GM12874 (cell line): ENCODE results near the gene ECM2.

ENCODE experiments used
- CTCF ChIP-seq: IDR thresholded peaks from 2 replicates; pipeline ENCODE4 v1.5.1; 2011; ENCODE audit warnings: low read depth, mild to moderate bottlenecking, control low read depth, low read length, moderate library complexity; ENCODE audit not compliant: insufficient read depth

The ECM2 gene

GRCh38 chr9:92535940-92536850 lies at the start of gene ECM2:
ECM2 (minus strand) TSS chr9:92535990; CDS start chr9:92522866, 13,124 bp downstream.
- TF ChIP-seq CTCF: no peak

DNA sequence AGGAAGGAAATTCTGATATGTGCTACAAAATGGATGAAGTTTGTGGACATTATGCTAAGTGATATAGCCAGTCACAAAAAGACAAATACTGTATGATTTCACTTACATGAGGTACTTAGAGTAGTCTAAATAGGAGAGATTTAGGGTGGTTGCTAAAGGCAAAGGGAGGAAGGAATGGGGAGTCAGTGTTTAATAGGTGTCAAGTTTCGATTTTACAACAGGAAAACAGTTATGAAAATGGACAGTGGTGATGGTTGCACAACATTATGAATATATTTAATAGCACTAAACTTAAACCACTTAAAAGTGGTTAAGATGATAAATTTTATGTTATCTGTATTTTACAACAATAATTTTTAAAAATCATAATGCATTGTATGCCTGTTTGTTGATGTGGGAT lies 40.4 kb upstream of the ECM2 start:
- no peak for TF ChIP-seq CTCF

DNA sequence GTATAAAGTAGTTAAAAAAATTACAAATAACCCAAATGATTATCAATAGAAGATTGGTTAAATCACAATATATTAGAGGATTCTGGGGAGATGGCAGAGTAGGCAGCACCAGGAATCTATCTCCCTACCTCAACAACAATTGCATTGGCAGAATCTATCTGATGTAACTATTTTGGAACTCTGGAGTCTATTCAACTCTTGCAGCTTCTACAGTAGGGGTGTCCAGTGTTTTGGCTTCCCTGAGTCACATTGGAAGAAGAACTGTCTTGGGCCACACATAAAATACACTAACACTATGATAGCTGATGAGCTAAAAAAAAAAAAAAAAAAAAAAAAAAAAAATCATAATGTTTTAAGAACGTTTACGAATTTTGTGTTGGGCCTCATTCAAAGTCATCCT lies 29.2 kb upstream of the ECM2 start:
- no peak for TF ChIP-seq CTCF

DNA sequence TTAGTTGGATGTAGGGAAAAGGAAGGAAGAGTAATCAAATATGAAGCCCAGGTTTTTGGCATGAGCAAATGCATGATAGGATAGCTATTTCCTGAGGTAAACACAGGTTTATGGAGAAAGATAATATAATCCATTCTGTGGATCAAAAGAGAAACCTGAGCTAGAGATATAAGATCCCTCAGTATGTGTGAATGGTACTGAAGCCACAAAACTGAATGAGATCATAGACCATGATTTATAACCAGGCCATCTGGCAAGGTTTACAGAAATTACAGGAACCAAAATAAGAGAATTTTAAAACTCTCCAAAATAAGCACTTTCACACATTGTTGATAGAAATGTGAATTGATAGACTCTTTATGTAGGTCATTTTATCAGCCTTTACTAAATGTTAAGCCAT lies 28.7 kb upstream of the ECM2 start:
- no peak for TF ChIP-seq CTCF

DNA sequence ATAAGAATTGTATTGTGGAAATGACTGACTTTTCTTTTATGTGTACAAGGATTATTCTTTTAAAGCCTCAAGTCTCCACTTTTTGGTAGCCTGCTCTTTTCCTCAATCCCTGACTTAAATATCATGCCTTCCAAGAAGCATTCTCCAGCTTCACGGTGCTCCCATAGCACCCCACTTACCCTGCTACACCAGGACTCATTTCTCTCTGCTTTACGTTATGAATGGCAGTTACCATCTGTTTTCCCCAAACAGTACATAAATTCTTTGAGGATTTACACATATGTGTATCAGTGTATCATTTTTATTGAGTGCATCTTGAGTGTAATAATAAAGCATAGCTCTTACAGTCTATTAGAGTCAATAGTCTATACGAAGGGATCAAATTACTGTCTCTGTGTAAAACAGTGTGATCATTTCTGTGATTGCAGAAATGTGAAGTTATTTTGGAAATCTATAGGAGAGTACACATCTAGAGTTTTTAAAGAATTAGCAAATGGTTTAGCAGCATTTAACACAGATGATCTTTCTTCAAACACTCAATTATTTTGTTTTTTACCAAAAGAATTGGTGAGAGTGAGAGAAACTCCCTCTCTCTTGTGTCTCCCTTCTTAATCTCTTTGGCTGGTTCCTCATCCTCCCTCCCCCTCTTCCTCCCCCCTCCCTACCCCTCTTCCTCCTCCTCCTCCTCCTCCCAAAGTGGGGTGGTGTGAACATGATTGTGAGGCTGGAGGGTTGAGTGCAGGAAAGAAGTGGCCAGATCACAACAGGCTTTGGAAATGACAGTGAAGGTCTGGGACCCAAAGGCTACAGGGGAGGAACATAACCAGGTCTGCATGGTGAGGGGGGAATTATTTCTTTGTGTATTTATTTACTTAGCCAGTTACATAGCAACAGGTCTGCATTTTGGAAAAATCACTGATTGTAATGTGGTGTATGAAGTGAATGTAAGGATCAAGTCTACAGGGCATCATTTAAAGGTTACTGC lies 27.6 kb upstream of the ECM2 start:
- TF ChIP-seq CTCF: no peak

GRCh38 chr9:92562461-92562967 lies 26.7 kb upstream of the ECM2 start:
- no peak for TF ChIP-seq CTCF
